AG20443 (cell line): ENCODE measurements around the gene TCEANC2.
"Not testable (repeated sequence)": the region's sequence is repeated elsewhere in the genome, so short reads cannot be mapped to it uniquely, and the experiment has no call there.

Experiments
- DNase-seq: peaks from one replicate; pipeline ENCODE4 v3.0.0; 2012; ENCODE audit warnings: low spot score, mixed read lengths

TCEANC2 gene

GRCh38 chr1:54088385-54088784, 35.0 kb downstream of the TCEANC2 start:
- no peak for DNase-seq

GRCh38 chr1:54091666-54092065, 38.3 kb downstream of the TCEANC2 start:
- no peak for DNase-seq

GRCh38 chr1:54094001-54094729, 40.8 kb downstream of the TCEANC2 start:
- DNase-seq: no peak

- not testable (repeated sequence) for DNase-seq
Observed at GRCh38 chr1:54094730-54095105, 41.3 kb downstream of the TCEANC2 start.

- DNase-seq: no peak
Observed at GRCh38 chr1:54095546-54096226, 42.3 kb downstream of the TCEANC2 start.

- no peak for DNase-seq
Observed at GRCh38 chr1:54096227-54096876, 42.9 kb downstream of the TCEANC2 start.

GRCh38 chr1:54096877-54097240, 43.5 kb downstream of the TCEANC2 start:
- DNase-seq: no peak

- DNase-seq: no peak
Observed at GRCh38 chr1:54099061-54099610, 45.7 kb downstream of the TCEANC2 start.

GRCh38 chr1:54100500-54100899, 47.1 kb downstream of the TCEANC2 start:
- no peak for DNase-seq

GRCh38 chr1:54103414-54103813, 50.0 kb downstream of the TCEANC2 start:
- DNase-seq: no peak

- DNase-seq: not testable (repeated sequence)
Observed at GRCh38 chr1:54104613-54105012, 51.2 kb downstream of the TCEANC2 start.

GRCh38 chr1:54105080-54105479, 51.7 kb downstream of the TCEANC2 start:
- DNase-seq: no peak

GRCh38 chr1:54105736-54106269, 52.4 kb downstream of the TCEANC2 start:
- DNase-seq: no peak

- peak; percentile 50 for DNase-seq
Observed at GRCh38 chr1:54107131-54107530, 53.7 kb downstream of the TCEANC2 start.

- DNase-seq: no peak
Observed at GRCh38 chr1:54108156-54108555, 54.7 kb downstream of the TCEANC2 start.

GRCh38 chr1:54109129-54110090, 56.0 kb downstream of the TCEANC2 start:
- no peak for DNase-seq

- DNase-seq: no peak
Observed at GRCh38 chr1:54110996-54111395, 57.6 kb downstream of the TCEANC2 start.

GRCh38 chr1:54111624-54112023, 58.2 kb downstream of the TCEANC2 start:
- DNase-seq: no peak

GRCh38 chr1:54112027-54112426, 58.6 kb downstream of the TCEANC2 start:
- no peak for DNase-seq

- DNase-seq: no peak
Observed at GRCh38 chr1:54112705-54113368, 59.4 kb downstream of the TCEANC2 start.

- DNase-seq: no peak
Observed at GRCh38 chr1:54114001-54114400, 60.6 kb downstream of the TCEANC2 start.
